Mesothelial cell of epicardium (in vitro differentiated cells): ENCODE data around the gene ITGA6. TPM values are rescaled to one million over a fixed set of nuclear protein-coding genes. Genes with fewer than 3 reads are reported as not detected.
A peak's percentile ranks its signal among the peaks of the same experiment; 100 is the strongest.
"Not testable (repeated sequence)": the region's sequence is repeated elsewhere in the genome, so short reads cannot be mapped to it uniquely, and the experiment has no call there.

ENCODE experiments used
- DNase-seq, 2 experiments: peaks; one replicate each; pipeline ENCODE4 v3.0.0; 2021; ENCODE audit warnings: low spot score in 2 of 2; ENCODE audit not compliant: unreplicated experiment in 2 of 2
- H3K27ac Mint-ChIP-seq: 2 replicates; pipeline ENCODE4 v1.8.0; 2021; ENCODE audit warnings: mixed read lengths
- H3K27me3 Mint-ChIP-seq: 2 replicates; pipeline ENCODE4 v1.8.0; 2021; ENCODE audit warnings: low read depth, mixed read lengths
- H3K36me3 Mint-ChIP-seq: 2 replicates; pipeline ENCODE4 v1.8.0; 2021; ENCODE audit warnings: mixed read lengths
- H3K4me1 Mint-ChIP-seq: 2 replicates; pipeline ENCODE4 v1.8.0; 2021; ENCODE audit warnings: mixed read lengths
- H3K4me3 Mint-ChIP-seq: 2 replicates; pipeline ENCODE4 v1.8.0; 2021; ENCODE audit warnings: mild to moderate bottlenecking, moderate library complexity, mixed read lengths
- H3K9me3 Mint-ChIP-seq: 2 replicates; pipeline ENCODE4 v1.8.0; 2021; ENCODE audit warnings: mixed read lengths
- total RNA-seq: library from RNA; stranded (reverse); gene quantifications from 3 replicates; pipeline ENCODE4 v1.2.1, GENCODE V29; 2021
- TF ChIP-seq, protein P1 (sequence below): fragments of 200-600 bp; sonication (generic); IDR thresholded peaks from one replicate; pipeline ENCODE4 v1.5.0; 2021; ENCODE audit warnings: antibody characterized with exemption; ENCODE audit not compliant: unreplicated experiment

The ITGA6 gene
- total RNA-seq, 1 donor from 2014 or later = 40.5 TPM

DNA sequence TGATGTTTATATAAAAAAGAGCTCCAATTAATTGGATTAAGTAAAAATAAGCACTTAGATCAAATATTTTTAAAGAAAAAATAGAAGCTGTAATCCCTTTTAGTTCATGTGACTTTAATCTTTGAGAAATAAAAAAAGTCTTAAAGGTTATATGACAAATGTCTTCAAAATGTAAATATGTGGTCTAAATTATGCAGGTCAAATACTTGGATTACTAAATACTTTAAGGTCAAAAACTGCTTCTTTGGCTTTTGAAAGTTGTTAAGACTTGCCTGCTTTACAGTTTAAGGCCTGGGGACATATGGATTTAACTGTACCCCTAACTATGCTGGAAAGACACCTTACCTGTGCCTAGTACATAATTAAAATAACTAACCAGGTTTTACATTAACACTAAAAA lies 113.0 kb downstream of the ITGA6 start:
- no peak for DNase-seq
- TF ChIP-seq, protein P1, sequence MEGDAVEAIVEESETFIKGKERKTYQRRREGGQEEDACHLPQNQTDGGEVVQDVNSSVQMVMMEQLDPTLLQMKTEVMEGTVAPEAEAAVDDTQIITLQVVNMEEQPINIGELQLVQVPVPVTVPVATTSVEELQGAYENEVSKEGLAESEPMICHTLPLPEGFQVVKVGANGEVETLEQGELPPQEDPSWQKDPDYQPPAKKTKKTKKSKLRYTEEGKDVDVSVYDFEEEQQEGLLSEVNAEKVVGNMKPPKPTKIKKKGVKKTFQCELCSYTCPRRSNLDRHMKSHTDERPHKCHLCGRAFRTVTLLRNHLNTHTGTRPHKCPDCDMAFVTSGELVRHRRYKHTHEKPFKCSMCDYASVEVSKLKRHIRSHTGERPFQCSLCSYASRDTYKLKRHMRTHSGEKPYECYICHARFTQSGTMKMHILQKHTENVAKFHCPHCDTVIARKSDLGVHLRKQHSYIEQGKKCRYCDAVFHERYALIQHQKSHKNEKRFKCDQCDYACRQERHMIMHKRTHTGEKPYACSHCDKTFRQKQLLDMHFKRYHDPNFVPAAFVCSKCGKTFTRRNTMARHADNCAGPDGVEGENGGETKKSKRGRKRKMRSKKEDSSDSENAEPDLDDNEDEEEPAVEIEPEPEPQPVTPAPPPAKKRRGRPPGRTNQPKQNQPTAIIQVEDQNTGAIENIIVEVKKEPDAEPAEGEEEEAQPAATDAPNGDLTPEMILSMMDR = no peak
- Mint-ChIP-seq H3K9me3 (peaks cover 41% of the 10 kb centered on the region), H3K27me3 (no peaks in the 10 kb centered on the region), H3K4me1 (no peaks in the 10 kb centered on the region), H3K4me3 (no peak overlapping the region), H3K27ac (no peak overlapping the region), H3K36me3 (peaks cover 30% of the 10 kb centered on the region)

DNA sequence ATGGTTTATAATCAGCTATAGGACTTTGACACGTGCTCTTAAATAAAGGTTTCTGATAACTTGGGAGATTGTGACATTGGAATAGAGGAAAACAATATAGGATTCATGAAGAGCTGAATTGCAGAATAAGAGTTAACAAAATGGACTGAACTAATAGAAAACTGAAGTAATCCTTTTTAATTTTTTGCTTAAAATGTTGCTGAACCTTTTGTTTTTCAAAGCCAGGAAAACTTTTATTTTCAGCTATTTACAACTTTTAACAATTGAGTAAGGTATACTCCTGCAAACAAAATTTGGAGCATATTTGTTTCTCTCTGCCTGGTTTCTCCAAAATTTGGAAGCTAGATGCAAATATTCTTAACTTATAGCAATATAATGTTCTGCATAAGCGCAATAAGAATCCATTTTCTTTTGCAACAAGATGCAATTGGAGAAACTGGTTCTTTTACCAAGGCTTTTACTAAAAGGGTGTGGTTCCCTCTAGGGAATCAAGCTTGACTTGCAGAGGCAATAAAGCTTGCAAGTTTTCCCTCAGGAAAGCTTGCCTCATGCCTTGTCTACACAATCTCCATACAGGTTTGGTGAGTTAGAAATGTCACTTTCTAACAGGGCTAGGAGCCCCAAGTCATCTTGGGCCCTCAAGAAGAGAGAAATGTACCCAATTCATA lies 118.2 kb downstream of the ITGA6 start:
- peaks cover 29% of the 10 kb centered on the region for H3K36me3 Mint-ChIP-seq
- H3K4me3 Mint-ChIP-seq = no peak overlapping the region
- H3K4me1 Mint-ChIP-seq = peaks cover 15% of the 10 kb centered on the region
- H3K27me3 Mint-ChIP-seq = no peaks in the 10 kb centered on the region
- no peak for DNase-seq
- peaks cover 51% of the 10 kb centered on the region for H3K9me3 Mint-ChIP-seq
- no peak overlapping the region for H3K27ac Mint-ChIP-seq
- TF ChIP-seq, protein P1 = no peak

- Mint-ChIP-seq H3K9me3 (peaks cover 25% of the 10 kb centered on the region), H3K27me3 (no peaks in the 10 kb centered on the region), H3K36me3 (peaks cover 14% of the 10 kb centered on the region), H3K27ac (no peak overlapping the region), H3K4me3 (no peak overlapping the region), H3K4me1 (peaks cover 34% of the 10 kb centered on the region)
- TF ChIP-seq, protein P1 = no peak
- DNase-seq = no peak
Measured at GRCh38 chr2:172549131-172549530, 121.7 kb downstream of the ITGA6 start.

GRCh38 chr2:172549802-172550201 lies 122.4 kb downstream of the ITGA6 start:
- peaks cover 10% of the 10 kb centered on the region for H3K36me3 Mint-ChIP-seq
- H3K4me3 Mint-ChIP-seq, H3K27me3 Mint-ChIP-seq, DNase-seq: not testable (repeated sequence)
- H3K9me3 Mint-ChIP-seq = peaks cover 23% of the 10 kb centered on the region
- H3K4me1 Mint-ChIP-seq = peaks cover 40% of the 10 kb centered on the region
- H3K27ac Mint-ChIP-seq = peak overlapping the region; percentile 59

GRCh38 chr2:172550419-172550818 lies 123.0 kb downstream of the ITGA6 start:
- no peaks in the 10 kb centered on the region for H3K27me3 Mint-ChIP-seq
- H3K27ac Mint-ChIP-seq = peak overlapping the region; percentile 85
- peaks cover 19% of the 10 kb centered on the region for H3K9me3 Mint-ChIP-seq
- H3K4me1 Mint-ChIP-seq = peaks cover 44% of the 10 kb centered on the region
- peaks cover 8% of the 10 kb centered on the region for H3K36me3 Mint-ChIP-seq
- DNase-seq = no peak
- TF ChIP-seq, protein P1 = no peak
- H3K4me3 Mint-ChIP-seq = no peak overlapping the region

DNA sequence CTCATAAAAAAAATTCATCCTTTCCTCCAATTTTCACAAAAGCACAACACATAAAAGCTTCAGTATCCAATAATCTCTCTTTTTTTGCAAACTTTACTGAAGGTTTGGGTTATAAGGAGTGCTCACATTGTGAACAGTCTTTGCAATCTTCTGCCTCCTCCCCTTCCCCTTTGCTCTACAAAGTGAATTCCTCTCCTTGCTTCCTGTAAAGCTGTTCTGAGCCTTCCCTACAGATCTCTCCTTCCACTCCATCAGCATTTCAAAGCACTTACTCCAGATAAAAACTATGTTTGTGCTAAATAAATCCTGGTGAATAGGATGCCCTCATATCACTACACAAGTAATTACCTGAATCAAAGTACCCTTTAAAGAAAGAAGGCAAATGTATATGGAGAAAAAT lies 123.9 kb downstream of the ITGA6 start:
- TF ChIP-seq, protein P1 = no peak
- H3K9me3 Mint-ChIP-seq = peaks cover 11% of the 10 kb centered on the region
- H3K4me1 Mint-ChIP-seq = peaks cover 45% of the 10 kb centered on the region
- DNase-seq = no peak
- peaks cover 8% of the 10 kb centered on the region for H3K36me3 Mint-ChIP-seq
- H3K27ac Mint-ChIP-seq = peak overlapping the region; percentile 86
- H3K4me3 Mint-ChIP-seq = no peak overlapping the region
- no peaks in the 10 kb centered on the region for H3K27me3 Mint-ChIP-seq
